Fibroblast of skin of scalp (primary cell): ENCODE data around the gene TP73.

Experiments used
- DNase-seq: peaks from one replicate; pipeline ENCODE4 v3.0.0-alpha.2; 2013

TP73 gene

GRCh38 chr1:3731583-3732433 lies 79.5 kb downstream of the TP73 start:
- no peak for DNase-seq

- peak; percentile 8 for DNase-seq
Observed at GRCh38 chr1:3732434-3733093, 80.2 kb downstream of the TP73 start.

GRCh38 chr1:3733094-3733882 lies 81.0 kb downstream of the TP73 start:
- DNase-seq, result no peak

GRCh38 chr1:3733883-3734589 lies 81.7 kb downstream of the TP73 start:
- DNase-seq, result no peak

- DNase-seq, result no peak
Observed at GRCh38 chr1:3734602-3735001, 82.3 kb downstream of the TP73 start.

GRCh38 chr1:3735027-3735681 lies 82.8 kb downstream of the TP73 start:
- DNase-seq, result no peak

GRCh38 chr1:3735688-3736087 lies 83.4 kb downstream of the TP73 start:
- no peak for DNase-seq

- DNase-seq, result no peak
Observed at GRCh38 chr1:3736131-3736561, 83.8 kb downstream of the TP73 start.

- DNase-seq, result no peak
Observed at GRCh38 chr1:3736708-3737107, 84.4 kb downstream of the TP73 start.

GRCh38 chr1:3738943-3739342 lies 86.6 kb downstream of the TP73 start:
- no peak for DNase-seq

GRCh38 chr1:3740042-3740441 lies 87.7 kb downstream of the TP73 start:
- no peak for DNase-seq

- DNase-seq, result no peak
Observed at GRCh38 chr1:3740752-3741151, 88.4 kb downstream of the TP73 start.

GRCh38 chr1:3741566-3742438 lies 89.5 kb downstream of the TP73 start:
- DNase-seq, result no peak

- DNase-seq, result no peak
Observed at GRCh38 chr1:3742439-3743298, 90.4 kb downstream of the TP73 start.

- DNase-seq, result peak; percentile 6
Observed at GRCh38 chr1:3743421-3743820, 91.1 kb downstream of the TP73 start.

- no peak for DNase-seq
Observed at GRCh38 chr1:3743826-3744225, 91.5 kb downstream of the TP73 start.

- no peak for DNase-seq
Observed at GRCh38 chr1:3744646-3745045, 92.3 kb downstream of the TP73 start.

GRCh38 chr1:3745071-3745470 lies 92.8 kb downstream of the TP73 start:
- no peak for DNase-seq

GRCh38 chr1:3745590-3746381 lies 93.5 kb downstream of the TP73 start:
- DNase-seq, result no peak
